Cardiac fibroblast (primary cell): ENCODE measurements around the gene EMILIN3.

Experiments used
- DNase-seq, 2 donors: peaks; one replicate each; pipeline versions ENCODE4 v3.0.0 to v3.0.0-alpha.2; 2010; ENCODE audit warnings: low read depth in 2 of 2
- H3K4me3 ChIP-seq, 2 donors: replicated peaks in 1 of 2; 1 replicate in 1 of 2; 2 replicates in 1 of 2; pipeline ENCODE4 v1.5.1; 2011; ENCODE audit warnings: low read depth in 2 of 2, low read length in 2 of 2, mild to moderate bottlenecking in 2 of 2, moderate library complexity in 1 of 2
- TF ChIP-seq, protein P1 (sequence below): IDR thresholded peaks from one replicate; pipeline ENCODE4 v1.5.1; 2011; ENCODE audit warnings: low read depth, mild to moderate bottlenecking, low read length, inconsistent platforms

EMILIN3 gene

DNA sequence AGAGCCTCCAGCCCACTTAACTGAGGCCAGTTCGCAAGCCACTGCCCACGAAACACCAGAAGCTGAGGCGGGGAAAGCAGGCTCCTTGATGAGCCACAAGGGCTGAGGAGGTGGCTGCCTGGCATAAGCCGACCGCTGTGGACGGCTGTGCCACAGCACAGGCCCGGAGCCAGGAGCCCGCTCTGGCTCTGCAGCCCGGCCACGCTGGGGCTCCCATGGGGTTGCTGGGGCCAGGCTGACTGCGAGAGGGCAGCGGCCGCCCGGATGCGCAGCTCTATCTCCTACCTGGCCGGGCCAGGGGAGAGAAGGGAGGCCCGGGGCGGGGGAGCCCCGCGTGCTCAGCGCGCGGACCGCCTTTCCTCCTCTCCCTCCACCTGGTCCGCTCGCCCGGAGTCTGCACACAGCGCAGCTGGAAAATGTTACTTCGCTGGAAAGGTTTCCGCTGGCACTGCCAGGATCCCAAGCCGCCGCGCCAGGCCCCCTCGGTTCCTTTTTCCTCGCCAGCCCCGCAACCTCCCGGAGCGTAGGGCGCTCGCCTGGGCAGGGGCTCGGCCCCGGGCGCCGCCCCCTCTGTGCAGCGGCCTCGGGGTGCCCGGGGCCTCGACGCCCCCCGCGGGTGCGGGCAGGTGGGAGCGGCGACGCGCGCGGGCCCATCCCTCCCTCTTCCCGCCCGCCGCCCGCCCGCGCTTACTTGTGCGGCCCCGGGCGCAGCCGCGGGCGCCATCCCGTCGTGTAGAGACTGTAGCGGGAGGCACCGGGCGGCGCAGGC is 657 bp downstream of the EMILIN3 start:
- peak overlapping the region; percentile 18 to 22 for H3K4me3 ChIP-seq
- DNase-seq: no peak
- TF ChIP-seq, protein P1, sequence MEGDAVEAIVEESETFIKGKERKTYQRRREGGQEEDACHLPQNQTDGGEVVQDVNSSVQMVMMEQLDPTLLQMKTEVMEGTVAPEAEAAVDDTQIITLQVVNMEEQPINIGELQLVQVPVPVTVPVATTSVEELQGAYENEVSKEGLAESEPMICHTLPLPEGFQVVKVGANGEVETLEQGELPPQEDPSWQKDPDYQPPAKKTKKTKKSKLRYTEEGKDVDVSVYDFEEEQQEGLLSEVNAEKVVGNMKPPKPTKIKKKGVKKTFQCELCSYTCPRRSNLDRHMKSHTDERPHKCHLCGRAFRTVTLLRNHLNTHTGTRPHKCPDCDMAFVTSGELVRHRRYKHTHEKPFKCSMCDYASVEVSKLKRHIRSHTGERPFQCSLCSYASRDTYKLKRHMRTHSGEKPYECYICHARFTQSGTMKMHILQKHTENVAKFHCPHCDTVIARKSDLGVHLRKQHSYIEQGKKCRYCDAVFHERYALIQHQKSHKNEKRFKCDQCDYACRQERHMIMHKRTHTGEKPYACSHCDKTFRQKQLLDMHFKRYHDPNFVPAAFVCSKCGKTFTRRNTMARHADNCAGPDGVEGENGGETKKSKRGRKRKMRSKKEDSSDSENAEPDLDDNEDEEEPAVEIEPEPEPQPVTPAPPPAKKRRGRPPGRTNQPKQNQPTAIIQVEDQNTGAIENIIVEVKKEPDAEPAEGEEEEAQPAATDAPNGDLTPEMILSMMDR: no peak

DNA sequence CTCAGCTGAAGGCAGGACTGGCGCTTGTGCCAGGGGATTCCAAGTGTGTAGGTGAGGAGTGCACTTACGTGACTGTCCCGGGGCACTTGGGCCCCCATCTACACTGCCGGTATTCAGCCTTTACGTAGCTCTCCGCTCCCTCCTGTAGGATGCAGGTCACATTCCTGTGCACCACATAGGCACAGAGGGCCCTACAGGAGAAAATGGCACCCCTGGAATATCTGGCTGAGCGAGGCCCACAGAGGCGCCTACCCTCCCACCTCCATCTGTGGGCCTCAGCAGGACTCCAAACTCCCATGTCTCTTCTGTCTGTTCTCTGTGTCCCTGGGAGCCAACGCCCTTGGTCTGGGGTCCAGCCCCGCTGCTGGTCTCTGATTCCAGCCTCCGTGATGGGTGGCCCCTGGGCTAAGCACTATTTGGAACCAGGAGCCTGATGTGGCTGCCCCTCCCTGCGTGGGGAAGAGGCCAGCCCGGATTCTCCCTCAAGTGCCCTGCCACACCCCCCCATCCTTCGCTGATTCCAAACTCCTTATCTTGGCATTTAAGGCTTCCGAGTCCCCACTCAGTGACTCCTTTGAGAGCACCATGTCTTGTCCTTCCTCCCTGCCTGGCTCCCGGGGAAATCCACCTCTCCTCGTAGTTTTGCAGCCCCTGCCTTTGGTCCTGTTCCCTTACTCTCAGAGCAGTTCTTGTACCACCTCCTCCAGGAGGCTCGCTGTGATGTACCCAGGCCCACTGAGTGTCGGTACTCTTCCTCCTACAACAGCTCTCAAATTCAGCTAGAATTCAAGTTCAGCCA is 1.5 kb downstream of the EMILIN3 start:
- TF ChIP-seq, protein P1: no peak
- no peak overlapping the region for H3K4me3 ChIP-seq
- no peak for DNase-seq

DNA sequence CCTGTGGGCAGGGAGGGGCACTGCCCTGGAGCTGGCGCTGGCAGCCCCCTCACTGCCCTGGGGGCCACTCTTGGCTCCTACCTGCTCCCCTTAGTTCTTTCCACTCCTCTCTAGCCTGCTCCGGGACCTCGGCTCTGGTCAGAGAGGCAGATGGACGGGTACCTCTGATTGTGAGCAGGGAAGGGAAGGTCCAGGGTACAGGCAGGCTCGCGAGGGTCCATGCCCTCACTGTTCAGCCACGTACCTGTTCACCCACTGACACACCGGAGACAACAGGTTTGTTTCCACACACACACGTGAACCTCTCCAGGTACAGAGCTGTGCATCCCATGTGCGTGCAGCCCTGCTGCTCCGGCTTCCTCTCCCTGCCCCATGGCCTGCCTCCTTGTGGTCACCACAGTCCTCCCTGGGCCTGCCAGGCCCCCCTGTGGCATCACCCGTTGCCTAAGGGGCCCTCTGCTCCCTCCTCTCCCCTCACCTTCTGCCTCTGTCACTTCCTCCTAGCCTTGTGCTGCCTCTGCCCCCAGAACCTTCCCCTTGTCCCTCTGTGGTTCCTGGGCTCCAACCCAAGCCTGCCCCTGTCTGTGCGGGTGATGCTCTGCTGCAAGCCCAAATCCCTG is 2.3 kb downstream of the EMILIN3 start:
- no peak overlapping the region for H3K4me3 ChIP-seq
- TF ChIP-seq, protein P1: peak; percentile 9
- DNase-seq: no peak

DNA sequence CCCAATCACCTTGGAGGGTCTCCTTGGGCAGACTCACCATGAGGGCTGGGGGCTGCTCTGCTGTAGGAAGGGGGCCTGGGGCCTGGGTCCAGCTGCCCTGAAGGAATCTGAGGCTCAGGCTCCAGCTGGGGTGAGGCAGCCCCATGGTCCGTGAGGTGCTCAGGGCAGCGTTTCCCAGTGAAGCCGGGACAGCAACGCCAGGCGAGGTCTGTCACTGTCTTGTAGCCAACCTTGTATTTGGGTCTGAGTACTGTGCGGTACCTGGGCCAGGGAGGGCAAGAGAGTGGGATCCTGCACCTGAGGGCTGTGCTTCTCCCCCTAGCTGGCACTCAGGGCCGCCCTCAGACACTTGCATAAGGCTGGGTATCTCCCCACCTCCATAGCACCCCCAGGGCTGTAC is 3.0 kb downstream of the EMILIN3 start:
- TF ChIP-seq, protein P1: no peak
- no peak overlapping the region for H3K4me3 ChIP-seq
- no peak for DNase-seq

DNA sequence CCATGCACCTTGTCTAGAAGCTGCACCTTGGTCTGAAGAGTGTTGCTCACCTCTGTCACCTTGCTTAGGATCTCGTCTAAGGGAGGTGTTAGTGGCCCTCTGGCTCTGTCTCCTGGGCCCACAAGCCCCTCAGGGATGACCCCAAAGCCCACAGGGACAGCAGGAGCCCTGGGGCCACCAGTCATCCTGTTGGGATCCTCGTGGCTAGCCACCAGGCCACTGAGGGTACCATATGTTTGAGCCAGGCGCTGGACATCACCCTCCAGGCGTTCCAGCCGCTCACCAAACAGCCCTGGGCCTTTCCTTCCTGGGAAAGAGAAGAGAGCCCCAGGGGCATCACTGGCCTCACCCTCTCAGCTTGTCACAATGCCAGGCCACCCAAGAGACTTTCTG is 3.9 kb downstream of the EMILIN3 start:
- H3K4me3 ChIP-seq: no peak overlapping the region
- no peak for DNase-seq
- TF ChIP-seq, protein P1: no peak

DNA sequence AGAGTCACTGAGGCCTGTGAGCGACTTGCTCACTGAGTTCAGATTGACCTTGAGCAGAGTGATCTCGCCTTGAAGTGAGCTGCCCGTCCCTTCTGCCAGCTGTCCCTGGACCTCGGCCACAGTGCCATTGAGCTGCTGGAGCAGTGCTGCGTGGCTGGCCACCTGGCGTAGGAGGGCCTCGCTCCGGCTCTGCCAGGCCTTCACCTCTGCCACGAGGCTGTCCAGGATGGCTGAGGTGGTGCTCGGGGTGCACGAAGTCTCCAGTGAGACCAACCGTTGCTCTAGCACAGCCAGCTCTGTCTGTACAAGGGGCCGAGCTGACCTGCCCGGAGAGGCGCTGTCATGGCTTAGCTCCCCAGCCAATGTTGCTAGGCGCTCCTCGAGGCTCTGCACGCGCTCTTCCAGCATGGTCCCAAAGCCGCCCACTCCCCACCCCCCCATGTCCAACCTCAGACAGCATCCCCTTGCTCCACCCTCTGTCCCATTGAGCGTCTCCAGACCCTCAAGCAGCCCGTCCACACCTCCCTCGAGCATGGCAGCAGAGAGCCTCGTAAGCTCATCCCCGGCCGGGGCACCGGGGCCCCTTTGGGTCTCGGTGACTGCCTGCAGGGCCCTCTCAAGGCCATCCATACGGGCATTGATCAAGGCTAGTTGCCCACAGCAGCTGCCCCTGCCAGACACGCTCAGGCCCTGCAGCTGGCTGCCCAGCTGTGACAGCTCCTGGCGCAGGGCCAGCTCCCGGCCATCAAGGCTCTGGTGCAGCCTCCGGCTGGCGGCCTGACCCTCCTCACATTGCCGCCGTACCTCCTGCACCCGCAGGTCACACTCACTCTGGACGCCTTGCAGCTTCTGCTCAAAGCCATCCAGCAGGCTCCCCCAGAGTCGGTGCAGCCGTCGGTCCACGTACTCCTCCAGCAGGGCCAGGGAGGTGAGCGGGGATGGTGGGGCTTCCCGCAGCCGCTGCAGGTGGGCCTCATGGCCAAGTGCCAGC is 4.6 kb downstream of the EMILIN3 start:
- TF ChIP-seq, protein P1: no peak
- no peak for DNase-seq
- H3K4me3 ChIP-seq: no peak overlapping the region
